HL-60/S4 (cell line): ENCODE results near the gene ZNF524.

ENCODE experiments used
- in situ Hi-C: fragments of 300-500 bp; cut with MboI; formaldehyde crosslinking; loops from 2 replicates; pipeline ENCODE4 v1.14.3; 2022; ENCODE audit warnings: low sequenced_read_pairs

ZNF524 gene

DNA sequence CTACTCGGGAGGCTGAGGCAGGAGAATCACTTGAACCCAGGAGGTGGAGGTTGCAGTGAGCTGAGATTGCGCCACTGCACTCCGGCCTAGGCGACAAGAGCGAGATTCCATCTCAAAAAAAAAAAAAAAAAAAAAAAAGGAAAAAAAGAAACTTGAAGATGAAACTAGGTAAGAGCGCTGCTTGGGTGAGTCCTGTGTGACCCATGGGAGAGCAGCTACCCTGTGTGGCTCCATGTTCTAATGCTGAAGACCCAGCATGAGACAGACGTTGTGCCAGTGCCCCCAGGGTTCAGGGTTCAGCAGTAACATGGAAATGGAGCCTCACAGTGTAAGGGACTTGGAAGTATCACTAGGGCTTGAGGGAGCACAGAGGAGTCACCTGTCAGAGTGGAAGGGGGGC, 18.3 kb downstream of the ZNF524 start:
- in situ Hi-C loops = no loop called here

DNA sequence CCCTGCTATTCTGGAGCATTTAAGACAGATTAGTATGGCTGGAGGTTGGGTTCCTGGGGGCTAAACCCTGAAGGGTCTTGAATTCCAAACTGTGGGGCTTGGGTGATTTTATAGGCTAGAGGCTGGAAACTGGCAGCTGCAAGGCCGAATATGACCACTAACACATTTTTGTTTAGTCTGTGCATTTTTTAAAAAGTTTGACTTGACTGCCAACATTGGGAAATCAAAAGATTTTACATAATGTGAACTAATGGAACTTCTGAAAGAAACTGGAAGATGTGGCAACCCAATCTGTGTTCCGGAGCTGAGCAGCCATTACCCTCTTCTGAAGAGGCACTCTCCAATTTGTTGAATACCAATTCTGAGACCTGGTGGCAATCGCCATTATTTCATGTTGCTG, 19.2 kb downstream of the ZNF524 start:
- in situ Hi-C loops = no loop called here

DNA sequence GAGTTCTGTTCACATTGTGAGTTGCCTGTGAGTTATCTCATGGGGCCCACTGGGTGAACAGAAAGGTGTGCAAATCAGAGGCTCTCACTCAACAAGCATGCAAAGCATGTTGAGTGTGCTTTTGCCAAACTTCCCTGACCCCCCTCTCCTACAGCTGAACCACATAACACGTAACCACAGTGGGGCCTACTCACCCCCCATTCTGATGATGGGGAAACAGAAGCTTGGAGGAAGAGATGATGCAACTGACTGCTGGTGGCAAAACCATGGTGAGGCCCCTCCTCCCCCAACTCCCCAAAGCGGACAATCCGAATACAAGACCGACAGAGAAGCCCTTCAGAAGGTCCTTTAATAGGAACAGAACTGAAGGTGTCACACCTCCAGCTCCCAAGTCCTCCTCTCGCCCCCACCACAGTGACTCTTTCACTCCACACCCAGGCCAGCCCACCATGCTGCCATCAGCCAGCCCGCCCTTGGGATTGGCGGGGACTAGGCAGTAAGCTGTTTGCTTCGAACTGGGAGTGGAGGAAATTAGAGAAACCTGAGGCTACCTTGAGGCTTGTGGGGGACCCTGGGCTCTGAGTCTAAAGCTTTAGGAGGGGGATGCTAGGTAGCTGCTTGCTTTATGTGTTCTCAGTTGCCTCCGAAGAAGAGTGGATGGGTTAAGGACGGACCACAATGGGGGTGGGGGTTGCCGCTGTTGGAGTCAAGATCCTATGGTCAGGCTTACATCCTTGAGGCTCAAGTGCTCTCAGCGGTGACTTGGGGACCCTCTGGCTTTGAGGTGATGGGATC, 20.5 kb downstream of the ZNF524 start:
- in situ Hi-C loops = no loop called here

DNA sequence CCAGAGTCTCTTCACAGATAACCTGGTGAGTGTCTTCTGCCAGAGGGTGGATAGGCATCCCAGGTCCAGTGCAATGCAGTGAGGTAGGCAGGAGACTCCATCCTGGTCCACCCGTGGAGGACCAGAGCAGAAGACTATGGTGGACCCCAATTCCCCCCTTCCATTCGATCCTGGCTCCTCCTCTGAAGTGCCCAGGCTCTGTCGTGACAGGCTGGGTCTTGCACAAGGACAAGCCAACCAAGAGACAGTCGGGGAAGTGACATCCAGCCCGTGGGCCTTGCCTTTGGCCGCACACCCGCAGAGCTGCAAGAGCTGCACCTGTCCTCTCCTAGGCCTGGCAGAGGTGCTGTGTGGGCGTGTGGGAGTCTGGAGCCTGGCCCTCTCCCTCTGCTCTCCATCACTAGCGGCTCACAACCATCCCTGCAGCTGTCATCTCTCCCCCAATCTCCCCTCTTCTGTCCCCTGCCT, 21.2 kb downstream of the ZNF524 start:
- in situ Hi-C loops = no loop called here

DNA sequence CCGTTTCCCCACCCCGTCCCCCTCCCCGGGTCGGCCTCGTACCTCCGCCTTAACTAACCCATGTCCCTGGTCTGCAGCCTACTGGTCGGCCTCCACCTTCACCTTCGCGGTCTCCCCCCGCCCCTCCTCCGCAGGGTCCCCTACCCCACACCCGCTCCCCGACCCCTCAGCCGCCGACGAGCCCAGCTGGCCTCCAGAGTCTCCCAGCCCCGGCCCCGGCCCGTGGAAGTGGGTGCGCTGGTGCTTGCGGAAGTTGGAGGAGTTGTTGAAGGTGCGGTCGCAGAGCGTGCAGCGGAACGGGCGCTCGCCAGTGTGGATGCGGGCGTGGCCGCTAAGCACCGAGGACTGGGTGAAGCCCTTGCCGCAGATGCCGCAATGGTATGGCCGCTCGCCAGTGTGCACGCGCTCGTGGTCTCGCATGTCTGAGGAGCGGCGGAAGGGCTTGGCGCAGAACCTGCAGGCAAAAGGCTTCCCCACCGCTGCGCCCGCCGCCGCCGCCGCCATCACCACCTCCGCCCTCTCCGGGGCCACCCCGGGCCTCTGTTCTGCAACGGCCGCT, 21.7 kb downstream of the ZNF524 start:
- in situ Hi-C loops = no loop called here

DNA sequence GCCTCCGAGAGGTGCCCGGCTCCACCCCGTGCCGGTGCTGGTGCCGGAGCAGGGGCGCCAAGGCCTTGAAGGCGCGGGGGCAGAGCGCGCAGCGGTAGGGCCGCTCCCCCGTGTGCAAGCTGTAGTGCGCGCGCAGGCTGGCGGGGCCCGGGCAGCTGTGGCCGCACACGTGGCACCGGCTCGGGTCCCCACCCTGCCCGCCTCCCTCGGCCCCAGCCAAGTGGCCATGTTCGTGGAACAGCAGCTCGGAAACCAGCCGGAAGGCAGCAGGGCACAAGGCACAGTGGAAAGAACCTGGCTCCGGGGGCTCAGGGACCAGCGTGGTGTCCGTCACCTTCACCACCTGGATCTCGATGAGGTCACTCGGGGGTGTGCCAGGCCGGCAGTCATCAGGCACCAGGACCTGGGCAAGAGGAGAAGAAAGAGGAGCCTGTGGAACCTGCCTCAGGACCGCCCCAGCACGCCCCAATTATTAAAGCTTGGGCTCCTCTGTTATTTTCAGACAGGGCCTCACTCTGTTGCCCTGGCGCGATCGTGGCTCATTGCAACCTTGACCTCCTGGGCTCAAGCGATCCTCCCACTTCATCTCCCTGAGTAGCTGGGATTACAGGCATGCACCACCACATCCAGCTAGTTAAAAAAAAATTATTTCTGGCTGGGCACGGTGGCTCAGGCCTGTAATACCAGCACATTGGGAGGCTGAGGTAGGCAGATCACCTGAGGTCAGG, 22.3 kb downstream of the ZNF524 start:
- in situ Hi-C loops = no loop called here

DNA sequence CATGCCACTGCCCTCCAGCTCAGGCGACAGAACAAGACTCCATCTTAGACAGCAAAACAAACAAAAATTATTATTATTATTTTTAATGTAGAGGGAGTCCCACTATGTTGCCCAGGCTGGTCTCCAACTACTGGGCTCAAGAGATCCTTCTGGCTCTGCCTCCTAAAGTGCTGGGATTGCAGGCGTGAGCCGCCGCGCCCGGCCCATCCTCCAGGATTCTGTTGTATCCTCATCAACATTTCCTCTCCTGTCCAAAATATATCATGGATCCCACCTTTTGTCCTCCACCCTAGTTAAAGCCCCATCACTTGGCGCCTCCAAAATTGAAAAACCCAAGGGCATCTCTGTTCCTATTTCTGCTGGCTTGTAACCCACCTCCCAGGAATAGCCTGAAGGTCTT, 23.0 kb downstream of the ZNF524 start:
- in situ Hi-C loops = no loop called here

DNA sequence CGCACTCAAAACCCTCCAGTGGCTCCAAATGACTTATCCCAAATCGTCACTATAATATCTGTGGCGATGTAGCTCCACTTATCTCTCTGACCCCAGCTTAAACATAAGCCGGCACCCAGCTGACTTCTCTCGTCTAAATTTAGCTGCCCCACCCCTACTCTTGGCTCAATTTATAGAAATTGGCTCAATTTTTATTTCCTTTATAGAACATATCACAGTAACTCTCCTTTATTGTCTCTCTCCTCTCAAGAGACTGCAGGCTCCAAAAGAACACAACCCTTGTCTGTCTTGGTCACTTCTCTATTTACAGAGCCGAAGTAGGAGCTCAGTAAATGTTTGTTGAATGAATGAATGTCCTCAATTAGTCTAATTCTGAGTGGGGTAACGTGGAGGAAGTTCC, 23.5 kb downstream of the ZNF524 start:
- in situ Hi-C loops = no loop called here

DNA sequence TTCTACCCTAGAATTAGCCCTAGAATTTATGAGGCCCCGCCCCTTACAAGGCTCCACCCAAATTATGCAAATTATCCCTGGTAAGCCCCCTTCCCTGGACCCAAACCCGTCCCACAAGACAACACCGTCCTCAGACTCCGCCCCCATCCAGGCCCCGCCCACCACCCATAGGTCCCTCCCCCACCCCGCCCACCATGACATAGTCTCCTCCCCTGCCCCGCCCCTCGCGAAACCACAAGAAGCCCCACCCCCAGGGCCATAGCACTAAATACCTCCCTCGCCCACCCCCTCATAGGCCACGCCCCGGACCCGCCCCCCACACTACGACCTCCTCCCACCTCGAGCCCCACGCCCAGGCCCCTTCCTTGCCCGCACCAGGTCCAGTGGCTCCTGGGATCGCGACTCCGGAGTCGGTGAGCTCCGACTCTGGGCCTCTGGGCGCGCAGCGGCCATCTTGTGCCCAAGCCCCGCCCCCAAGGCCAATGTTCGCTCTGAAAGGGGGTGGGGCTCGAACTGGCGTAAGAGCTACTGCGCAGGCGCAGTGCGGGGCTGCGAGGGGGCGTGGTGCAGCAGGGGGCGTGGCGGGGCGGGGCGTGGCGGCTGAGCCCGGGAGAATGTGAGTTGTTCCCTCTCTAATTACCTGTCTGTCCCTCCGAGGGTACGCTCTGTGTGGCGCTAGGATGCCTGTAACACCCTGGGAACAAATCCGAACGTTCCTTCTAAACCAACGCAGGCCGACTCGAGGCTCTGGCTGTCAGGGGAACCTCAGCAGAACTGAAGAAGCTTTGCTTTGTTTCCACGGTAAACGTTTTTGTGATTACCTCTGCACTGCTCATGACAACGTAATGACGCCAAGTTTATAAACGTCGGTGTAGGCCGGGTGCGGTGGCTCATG, 24.3 kb downstream of the ZNF524 start, which contains the start of gene ZNF784:
Gene ZNF784, minus strand, starts transcription at position 458 of the 895 bp plus-strand sequence. Its CDS starts 5 bp downstream, at position 453.
- in situ Hi-C loops = loop anchor here (5.0 kb wide), 1 partner anchor 107 kb away; no protein-coding TSS in a partner anchor

DNA sequence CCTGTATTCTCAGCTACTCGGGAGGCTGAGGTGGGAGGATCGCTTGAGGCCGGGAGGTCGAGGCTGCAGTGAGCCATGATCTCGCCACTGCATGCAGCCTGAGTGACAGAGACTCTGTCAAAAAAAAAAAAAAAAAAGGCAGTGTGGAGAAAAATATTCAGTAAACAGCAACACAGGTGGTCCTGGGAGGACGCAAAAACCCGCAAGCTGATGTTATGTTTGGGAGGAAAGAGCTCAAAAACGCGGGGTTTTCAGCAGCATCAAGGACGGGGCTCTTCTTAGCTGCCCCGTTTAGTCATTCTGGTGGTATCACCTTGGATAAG, 24.9 kb downstream of the ZNF524 start:
- in situ Hi-C loops = loop anchor here (5.0 kb wide), 1 partner anchor 108 kb away; no protein-coding TSS in a partner anchor

DNA sequence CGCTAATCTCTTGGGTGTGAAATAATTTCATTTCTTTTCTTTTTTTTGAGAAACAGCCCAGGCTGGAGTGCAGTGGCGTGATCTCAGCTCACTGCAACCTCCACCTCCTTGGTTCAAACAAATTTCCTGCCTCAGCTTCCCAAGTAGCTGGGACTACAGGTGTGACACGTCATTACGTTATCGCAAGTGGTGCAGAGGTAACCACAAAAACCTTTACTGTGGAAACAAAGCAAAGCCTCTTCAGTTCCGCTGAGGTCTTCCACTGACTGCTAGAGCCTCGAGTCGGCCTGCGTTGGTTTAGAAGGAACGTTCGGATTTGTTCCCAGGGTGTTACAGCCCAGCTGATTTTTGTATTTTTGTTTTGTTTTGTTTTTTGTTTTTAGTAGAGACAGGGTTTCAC, 26.3 kb downstream of the ZNF524 start:
- in situ Hi-C loops = loop anchor here (5.0 kb wide), 1 partner anchor 109 kb away; no protein-coding TSS in a partner anchor

DNA sequence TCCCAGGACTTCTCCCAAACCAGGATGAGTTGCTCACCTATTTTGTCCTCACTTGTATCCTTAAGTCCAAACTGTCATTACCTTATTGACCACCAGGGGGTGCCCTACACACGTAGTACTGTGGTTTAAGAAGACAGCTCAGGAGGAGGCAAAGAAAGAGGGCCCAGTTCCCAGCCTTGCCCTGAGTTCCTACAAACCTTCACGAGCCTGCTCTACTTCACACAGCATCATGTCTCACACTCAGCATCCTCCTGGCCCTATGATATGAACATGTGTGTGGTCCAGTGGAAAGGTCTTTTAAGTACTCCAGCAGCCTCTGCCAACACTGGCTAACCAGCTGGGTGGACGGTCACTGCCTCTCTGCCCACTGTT, 32.4 kb downstream of the ZNF524 start:
- in situ Hi-C loops = loop anchor here (10.0 kb wide), 1 partner anchor 488 kb away; the partner anchor contains the start of gene TNNT1

DNA sequence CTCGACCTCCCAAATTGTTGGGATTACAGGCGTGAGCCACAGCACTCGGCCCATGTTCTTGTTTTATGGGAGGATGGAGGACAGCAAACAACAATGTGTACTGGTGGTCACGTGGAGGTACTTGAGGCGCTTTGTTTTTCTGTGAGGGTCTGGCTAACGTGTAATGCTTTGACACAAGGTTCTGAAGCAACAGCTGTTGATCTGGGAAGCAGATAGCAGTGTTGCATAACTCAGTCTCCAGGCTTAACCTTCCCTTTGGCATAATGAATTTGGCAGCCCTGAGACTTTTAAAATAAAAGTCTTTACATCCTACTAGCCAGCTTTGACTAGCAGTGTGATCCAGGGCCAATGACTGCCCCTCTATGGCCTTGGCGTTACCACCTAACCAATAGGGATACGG, 33.8 kb downstream of the ZNF524 start:
- in situ Hi-C loops = loop anchor here (10.0 kb wide), 1 partner anchor 489 kb away; the partner anchor contains the start of gene TNNT1

DNA sequence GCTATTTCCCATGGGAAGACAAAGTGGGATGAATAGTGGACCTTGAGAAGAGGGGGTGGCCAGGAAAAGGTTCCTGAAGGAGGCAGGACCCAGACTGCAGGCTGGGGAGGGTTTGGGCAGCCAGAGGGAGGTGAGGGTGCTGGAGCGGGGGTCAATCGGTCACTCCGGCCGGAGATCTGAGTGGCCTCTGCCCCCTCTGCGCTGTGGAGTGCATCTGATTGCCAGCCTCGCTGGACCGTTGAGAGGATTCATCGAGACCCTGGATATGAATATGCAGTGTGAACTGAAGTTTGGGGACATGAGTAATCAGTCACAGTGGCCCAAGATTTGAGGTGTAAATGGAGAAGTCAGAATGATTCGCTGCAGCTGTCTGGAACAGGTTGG, 35.2 kb downstream of the ZNF524 start:
- in situ Hi-C loops = loop anchor here (10.0 kb wide), 1 partner anchor 491 kb away; the partner anchor contains the start of gene TNNT1

DNA sequence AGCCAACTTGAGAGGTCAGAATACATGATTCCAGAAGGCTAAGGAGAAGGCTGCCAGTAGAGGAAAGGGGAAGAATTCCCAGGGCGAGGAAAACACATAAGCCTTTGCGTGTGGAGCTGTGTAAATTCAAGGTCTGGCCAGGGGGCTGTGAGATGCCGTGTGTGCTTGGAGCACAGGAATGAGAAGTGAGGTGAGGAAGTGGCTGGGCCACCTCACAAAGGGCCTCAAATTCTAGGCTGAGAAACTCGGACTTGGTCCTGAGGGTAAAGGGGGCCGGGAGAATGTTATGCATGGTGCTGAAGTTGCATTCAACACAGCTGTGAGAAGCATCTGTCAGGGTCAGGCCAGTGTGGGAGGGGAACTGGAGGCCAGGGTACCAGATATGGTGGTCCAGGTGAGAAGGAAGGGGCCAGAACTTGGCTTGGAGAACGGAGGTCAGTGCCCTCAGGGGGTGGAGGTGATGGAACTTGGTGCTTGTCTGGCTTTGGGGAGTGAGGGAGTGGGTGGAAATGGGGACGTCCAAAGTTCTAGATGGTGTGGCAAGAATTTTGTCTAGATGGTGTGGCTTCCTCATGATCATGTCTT, 35.9 kb downstream of the ZNF524 start:
- in situ Hi-C loops = loop anchor here (10.0 kb wide), 1 partner anchor 491 kb away; the partner anchor contains the start of gene TNNT1

DNA sequence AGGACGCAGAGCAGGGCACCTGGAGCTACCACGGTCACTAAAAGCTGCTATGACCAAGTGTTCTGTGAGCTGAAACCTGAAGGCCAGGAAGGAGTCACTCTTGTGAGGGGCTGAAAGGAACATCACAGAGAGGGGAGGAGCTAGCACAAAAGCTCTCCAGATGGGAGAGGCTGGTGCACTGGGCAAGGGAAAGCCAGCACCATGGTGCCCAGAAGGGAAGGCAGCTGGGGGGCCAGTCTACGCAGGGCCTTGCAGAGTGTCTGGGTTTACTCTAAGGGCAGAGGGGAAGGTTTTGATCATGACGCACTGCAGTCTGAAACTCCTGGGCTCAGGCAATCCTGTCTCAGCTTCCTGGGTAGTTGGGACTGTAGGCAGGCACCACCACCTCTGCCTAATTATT, 36.6 kb downstream of the ZNF524 start:
- in situ Hi-C loops = loop anchor here (10.0 kb wide), 1 partner anchor 492 kb away; the partner anchor contains the start of gene TNNT1

DNA sequence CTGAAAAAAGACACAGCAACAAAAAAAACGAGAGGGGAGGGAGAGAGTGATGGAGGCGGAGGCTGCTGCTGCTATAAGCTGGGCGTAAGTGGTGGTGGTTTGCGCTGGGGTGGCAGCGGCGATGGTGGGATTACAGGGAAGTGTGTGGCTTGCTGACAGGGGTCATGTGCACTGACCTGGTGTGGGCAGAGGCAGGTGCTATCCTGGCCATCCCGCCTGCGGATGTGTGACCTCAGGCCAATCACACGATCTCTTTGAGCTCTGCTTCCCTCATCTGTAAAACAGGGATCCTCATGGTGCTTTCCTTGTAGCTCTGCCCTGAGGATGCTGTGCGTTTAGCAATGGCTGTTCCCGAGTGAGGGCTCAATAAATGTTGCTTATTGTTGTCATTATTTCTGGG, 37.4 kb downstream of the ZNF524 start:
- in situ Hi-C loops = loop anchor here (10.0 kb wide), 1 partner anchor 493 kb away; the partner anchor contains the start of gene TNNT1

DNA sequence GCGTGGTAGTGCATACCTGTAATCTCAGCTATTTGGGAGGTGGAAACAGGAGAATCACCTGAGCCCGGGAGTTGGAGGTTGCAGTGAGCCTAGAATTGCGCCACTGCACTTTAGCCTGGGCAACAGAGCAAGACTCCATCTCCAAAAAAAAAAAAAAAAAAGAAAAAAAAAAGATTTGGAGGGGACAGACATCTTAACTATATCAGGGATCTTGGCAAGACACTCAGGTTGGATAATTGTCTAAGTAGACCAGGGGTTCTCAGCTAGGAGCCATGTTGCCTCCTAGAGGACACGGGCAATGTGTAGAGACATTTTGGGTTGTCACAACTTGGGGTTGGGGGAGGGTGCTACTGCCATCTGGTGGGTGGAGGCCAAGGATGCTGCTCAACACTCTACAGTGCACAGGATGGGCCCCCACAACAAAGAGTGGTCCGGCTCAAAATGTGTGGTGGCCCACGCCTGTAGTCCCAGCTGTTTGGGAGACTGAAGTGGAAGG, 38.8 kb downstream of the ZNF524 start:
- in situ Hi-C loops = loop anchor here (10.0 kb wide), 1 partner anchor 494 kb away; the partner anchor contains the start of gene TNNT1

DNA sequence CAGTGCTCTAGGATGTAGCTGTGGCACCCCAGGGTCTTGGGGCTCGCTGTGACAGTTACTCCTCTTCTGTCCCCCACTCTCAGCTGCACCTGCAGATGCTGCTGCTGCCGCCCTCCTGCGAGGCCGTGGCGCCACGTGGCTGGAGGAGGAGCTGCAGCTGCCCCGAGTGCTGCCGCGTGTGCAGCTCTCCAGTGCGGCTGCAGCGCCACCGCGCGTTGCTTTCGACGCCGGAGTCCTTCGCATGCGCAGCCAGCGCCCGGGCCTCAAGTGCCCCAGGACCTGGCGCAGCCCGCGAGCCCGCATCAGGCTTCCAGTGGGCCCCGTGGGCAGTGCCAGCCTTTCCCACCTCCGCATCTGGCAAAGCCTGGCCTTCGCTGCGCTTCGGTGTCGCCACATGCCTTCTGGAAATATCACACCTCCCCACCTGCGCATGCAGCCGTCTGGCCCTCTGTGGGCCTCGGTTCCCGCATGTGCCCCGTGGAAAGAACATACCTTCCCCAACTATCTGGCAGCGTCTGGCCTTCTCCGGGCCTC, 40.0 kb downstream of the ZNF524 start:
- in situ Hi-C loops = no loop called here
